NCI-H2171 treated with DMSO at 0.1 percent for 48 hours (cell line): Measurements from ENCODE around the gene UBE2J2.
A peak's percentile ranks its signal among the peaks of the same experiment; 100 is the strongest.

Source experiments
- DNase-seq: peaks from one replicate; lab custom pipeline; 2025; lab: John Stamatoyannopoulos, UW

Gene UBE2J2

DNA sequence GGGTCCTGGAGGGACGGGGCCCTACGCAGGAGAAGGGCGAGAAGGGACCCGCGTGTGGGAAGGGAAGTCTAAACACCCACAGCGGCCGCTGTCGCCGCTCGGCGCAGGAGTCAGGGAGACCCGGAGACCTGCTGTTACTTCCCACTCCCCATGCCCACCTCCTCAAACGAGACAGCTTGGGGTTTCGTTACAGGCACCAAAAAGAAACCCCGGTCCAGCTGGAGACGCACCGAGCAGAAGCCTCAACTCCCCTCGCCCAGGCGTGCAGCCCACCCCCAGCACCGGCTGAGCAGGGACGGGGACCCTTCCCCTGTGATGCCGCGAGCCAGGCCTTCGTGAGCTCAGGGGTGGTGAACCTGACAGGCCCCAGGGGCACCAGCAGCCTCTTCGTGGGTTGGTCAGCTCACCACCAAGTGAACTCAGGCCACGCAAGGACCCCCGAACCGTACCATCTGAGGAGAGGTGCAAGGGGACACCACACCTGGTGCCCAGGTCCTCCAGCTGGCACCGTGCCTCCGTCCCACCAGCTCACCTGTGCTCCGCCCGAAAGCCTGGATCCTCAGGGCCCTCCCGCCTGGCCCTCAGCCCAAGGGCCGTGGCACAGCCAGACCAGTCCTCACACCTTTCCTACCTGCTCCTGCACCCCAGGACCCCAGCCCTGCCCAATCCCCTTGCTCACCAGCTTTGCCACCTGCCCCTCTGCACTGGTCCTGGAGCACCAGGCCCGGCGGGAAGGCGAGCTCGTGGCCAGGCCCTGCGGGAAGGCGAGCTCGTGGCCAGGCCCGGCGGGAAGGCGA lies 46.9 kb downstream of the UBE2J2 start:
- DNase-seq, result no peak

DNA sequence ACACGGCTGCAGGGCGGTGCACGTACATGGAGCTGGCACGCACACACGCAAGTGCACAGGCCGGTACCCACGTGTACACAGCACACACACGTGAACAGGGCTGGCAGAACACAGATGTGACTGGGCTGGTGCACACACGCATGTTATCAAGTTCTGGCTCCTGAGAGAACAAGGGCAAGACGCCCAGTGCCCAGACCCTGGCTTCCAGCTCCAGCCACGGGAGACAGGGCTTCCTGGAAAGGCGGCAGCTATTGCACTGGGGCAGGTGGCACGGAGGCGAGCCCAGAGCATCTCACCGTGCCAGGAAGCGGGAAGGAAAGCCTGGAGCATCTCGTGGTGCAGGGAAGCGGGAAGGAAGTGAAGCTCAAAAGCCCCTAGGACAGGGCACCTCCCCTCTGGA lies 47.7 kb downstream of the UBE2J2 start:
- DNase-seq, result no peak

DNA sequence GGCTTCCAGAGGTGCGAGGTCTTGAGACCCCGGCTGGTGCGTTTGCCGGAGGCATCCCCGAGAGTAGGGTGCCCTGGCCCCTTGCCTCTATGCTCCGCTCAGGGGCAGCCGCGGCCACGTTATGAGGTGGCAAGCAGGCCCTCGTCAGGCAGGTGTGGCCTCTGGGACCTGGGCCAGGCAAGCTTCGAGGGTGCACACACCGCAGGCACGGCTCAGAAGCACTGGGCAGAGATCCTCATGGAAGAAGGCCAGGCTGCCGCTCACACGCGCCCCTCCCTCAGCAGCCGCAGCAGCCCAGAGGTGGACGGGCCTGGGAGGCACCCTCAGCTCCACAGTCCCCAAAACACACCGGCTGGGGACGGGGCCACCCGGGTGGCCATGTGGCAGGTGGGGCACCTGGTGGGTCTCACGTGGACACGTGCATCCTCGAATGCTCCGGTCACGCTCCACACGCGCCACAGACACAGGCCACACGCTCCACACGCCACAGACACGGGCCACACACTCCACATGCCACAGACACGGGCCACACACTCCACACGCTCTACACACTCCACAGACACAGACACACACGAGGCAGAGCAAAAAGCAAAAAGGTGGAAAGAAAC lies 48.3 kb downstream of the UBE2J2 start:
- no peak for DNase-seq

DNA sequence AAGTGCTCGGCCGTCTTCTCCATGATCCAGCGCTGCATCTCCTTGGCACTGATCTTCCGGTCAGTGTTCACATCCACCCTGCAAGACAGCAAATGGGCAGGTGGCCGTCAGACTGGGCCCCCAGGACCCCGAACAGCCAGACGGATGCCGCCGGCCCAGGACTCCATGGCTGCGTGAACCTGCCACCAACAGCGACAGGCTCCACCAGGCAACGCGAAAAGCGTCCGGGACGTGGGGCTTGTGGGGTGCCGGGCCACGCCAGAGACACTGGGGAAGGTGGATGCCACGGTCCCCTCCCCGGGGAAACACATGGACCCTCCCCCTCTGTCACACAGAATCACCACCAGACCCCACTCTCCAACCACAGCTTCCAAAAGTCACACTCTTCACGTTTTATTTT lies 49.8 kb downstream of the UBE2J2 start:
- DNase-seq, result no peak

DNA sequence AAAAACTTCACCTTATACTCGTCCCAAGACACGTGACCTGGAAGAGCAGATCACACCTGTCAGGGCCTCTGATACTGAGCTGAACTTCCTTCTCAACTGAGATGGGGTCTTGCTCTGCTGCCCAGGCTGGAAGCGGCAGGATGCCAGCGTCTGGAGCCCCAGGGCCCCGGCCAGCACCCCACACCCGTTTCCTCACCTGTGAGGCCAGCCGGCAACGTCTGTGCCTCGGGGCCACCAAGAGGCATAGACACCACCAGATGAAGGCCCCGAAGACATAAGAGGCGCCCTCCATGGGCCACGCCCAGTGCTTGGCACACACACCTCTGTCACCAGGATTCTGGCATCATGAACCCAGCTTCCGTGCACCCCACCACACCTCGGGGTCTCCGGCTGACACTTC lies 50.3 kb downstream of the UBE2J2 start:
- no peak for DNase-seq

DNA sequence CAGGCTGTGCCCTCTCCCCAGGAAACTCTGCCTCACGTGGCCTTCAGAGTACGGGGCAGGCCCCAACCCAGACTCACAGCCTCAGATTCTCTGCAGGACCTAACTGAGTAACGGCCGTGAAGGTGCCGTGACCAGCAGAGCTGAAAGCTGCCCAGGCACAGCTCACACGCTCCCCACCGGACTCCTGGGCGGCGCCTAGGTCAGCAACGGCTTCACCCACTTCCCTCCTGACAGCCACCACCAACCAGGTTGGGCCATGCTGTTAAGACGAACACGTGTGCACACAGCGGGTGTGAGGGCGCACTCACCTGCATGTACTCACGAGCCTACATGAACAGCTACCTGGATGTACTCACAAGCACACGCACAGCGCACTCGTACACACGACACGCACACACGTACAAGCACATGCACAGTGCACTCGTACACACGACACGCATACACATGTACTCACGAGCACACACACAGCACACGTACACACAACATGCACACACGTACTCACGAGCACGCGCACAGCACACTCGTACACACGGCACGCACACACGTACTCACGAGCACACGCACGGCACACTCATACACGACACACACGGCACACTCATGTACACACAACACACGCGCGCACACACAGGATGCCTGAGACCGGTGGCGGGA lies 51.0 kb downstream of the UBE2J2 start:
- no peak for DNase-seq

DNA sequence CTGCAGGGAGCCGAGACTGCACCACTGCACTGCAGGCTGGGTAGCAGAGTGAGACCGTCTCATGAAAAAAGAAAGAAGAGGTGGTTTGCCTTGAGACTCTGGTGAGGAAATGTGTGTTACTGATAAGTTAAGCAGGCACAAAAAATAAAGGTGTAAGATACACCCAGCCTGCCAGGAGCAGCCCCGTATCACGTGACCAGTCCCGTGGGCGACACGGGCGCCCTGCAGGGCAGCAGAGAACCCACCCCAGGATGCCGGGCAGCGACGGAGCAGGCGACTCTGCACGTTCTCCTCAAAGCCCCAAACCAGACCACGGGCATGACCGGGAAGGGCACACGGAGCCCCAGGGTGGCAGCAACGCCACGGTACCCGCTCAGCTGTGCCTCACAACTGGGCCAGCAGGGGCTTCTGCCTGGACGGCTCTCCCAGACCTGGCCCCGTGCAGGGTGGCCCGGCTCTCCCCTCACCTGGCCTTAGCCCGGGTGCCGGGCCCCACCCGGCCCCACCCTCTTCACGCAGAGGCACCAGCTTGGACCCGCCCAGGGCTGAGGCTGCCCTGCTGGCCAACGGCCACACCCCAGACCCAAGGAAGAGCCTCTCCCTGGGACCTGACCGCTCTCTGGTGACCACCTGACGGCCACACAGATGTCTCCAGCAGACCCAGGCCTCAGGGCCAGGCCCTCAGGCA lies 51.6 kb downstream of the UBE2J2 start:
- no peak for DNase-seq

DNA sequence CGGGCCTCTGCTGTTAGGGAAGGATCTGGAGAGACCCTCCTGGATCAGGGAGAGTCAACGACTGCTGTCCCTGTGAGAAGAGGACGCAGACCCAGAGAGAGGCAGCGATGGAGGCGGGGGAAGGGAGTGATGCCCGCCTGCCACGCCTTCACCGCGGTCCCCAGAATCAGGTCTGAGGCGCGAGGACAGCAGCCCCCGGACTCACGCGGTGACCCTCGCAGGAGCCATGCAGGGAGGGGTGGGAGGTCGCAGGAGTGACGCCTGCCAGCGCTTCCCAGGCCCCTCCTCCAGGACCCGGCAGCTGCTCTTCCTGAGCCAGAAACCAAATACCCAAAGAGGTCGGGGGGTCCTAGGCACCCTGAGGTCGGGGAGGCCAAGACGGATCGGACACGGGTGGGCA lies 53.5 kb downstream of the UBE2J2 start:
- DNase-seq, result no peak

DNA sequence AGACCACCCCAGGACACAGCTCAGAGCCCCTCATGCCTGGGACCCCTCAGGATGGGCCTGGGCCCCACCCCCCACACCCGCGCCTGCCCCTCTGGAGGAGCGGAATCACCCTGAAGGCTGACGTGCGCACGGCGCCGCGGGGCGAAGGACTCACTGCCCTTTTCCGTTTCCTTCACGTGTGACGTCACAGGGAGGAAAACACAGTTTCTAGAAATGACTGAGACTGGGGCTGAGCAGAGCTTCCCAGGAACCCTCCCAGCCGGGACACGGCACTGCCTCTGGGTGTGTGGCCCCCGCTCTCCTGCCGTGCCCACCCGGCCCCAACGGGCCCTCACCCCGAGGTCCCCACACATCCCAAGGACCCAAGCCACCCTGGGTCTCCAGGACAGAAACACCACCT lies 54.3 kb downstream of the UBE2J2 start:
- no peak for DNase-seq

DNA sequence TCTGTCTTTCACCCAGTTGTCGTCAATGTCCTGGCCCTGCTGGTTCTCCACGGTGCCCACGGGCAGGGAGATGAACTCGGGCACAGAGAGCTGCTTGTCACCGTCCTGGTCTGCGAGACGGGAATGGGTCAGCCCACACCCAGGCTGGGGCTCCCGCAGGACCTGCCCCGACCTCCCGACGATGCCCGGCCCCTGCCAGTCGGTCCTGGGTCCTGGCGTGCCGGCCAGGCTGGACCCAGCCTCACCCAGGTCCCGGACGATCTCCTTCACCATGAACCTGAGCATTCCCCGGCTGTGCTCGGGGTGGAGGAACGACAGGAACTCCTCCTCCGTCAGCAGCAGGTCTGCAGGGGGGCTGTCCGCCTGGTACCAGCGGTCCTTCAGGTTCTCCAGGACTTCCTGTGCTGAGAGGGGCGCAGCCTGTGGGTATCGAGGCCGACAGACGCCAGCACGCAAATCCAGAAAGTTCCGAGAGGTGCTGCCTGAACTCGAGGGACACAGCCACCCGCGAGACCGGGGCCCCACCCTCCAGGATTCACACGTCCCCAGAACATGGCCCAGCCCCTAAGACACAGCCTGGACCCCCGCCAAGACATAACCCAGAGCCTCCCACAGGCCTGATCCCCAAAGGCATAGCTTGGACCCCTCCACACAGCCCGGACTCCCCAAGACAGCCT lies 55.0 kb downstream of the UBE2J2 start:
- no peak for DNase-seq

DNA sequence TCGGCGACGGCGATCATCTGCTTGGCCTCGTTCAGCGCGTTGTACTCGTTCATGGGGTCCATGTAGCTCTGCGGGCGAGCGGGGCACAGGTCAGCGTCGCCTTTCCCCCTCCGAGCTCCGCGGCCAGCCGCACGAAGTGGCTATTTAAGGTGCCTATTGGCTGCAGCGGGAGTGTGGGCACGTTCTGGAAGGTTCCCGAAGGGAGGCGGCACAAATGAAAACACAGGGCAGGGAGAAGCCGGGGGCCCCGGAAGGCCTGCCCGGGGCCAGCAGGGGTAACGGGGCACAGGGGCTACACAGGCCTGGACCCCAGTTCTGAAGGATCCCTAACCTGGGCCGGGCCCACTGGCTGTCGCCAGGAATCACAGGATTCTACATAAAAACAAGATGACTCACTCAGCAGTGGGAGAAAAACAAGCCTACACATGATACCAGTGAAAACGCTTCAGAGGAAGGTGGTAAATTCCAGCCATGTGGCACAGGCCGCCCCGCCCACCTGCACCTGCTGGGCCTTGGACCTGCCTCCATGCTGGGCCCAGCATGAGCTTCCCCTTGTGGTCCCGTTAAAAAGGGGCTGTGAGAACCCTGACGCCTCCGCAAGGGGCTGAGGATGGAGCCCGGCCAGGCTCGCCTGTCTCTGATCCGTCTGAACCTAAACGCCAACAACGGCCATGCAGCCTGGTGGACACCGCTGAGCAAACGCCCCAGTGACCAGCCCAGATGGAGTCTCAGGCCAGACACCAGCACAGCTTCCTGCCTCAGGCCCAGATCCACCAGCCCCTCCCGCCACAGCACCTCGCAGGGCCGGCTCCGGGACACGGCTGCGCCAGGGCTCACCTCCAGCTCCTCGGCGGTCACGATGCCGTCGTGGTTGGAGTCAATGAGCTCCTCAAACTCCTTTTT lies 55.8 kb downstream of the UBE2J2 start:
- DNase-seq, result peak; percentile 40

DNA sequence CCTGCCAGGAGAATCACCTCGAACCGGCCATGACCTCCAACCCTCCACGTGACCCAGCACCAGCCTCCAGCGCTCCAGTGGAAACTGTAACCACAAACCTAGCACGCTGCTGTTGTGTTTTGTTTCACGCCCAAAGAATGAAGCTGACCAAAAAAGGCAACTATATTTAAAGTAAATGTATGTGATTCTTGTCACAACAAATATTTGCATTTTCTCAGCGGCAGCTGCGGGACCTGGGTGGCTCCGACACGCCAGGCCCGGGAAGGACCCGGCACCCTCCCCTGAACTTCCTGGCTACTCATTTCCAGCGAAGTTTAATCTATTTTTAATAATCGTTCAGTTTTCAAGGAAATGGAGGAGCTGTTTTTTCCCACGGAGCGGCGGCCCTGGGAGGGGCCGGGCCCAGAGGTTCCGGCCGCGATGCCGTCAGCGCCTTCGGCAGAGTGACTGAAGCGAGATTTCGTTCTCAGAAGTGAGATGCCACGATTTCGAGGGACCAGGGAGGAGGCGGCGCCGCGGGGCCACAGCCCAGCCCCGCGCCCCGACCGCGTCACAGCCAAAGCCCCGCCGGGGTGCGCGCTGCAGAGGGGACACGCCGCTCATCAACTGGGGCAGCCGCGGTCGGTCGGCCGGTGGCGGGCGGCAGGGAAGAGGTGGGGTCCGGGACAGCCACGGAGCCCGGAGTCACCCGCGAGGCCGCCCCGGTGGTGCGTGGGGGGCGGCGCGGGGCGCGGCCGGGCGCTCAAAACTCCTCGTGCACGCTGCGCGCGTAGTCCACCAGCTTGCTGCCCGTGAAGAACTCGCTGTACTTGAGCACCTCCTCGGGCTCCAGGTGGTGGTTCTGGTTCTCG lies 56.7 kb downstream of the UBE2J2 start:
- DNase-seq, result no peak

DNA sequence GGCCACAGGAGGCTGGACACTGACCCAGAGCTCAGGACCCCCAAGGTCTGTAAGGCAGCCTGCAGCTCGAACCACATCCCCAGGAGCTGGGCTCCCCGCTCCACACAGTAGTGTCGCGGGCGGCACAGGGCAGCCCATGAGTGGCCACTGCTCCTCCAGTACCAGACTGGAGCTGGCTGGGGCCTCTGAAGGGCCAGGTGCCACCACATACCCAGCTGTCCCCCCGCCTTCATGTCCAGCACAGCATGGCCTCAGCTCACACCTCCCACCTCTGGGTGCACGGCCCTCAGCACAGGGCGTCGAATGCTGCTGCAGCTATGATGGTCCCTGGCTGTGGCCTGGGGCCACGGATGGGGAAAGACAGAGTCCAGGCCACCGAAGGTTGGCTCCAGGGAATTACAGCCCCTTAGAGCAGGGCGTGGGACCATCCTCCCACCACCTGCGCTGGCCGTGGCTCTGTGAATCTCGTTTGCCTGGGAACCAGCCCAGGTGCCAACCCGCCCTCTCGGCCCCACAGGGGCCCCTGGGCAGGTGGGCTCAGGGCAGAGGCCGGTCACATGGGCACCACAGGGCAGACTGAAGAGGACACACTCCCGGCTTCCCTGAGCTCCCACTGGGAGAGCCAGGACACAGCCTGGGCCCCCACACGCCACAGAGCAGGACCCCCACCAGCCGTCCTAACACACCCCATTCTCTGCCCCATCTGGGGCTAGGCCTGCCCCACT lies 57.6 kb downstream of the UBE2J2 start:
- no peak for DNase-seq

DNA sequence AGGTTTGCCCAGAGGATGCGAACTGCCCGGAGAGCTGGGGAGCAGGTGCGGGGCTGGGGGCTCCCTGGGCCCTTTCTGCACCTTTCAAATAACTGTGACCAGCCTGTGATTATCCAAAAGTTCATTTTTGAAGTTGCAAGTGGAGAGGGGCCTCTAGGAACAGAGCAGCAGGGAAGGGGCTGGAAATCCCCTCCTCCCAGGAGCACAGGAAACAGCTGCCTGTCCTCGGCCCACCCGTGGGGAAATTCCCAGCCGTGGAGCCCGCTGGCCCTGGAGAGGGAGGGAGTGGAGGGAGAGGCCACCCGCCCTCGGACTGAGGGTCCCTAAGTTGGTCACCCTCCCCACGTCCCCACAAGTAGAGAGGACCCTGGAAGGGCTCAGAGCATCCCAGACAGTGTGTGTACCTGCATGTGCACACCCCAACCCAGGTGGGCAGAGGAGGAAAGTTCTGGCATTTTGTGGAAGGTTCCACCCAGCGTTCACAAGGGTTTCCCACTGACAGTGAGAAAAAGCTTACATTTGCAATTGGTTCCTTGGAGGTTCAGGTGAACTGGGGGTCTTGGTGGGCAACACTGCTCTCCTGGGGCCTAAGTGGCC lies 58.5 kb downstream of the UBE2J2 start:
- no peak for DNase-seq

DNA sequence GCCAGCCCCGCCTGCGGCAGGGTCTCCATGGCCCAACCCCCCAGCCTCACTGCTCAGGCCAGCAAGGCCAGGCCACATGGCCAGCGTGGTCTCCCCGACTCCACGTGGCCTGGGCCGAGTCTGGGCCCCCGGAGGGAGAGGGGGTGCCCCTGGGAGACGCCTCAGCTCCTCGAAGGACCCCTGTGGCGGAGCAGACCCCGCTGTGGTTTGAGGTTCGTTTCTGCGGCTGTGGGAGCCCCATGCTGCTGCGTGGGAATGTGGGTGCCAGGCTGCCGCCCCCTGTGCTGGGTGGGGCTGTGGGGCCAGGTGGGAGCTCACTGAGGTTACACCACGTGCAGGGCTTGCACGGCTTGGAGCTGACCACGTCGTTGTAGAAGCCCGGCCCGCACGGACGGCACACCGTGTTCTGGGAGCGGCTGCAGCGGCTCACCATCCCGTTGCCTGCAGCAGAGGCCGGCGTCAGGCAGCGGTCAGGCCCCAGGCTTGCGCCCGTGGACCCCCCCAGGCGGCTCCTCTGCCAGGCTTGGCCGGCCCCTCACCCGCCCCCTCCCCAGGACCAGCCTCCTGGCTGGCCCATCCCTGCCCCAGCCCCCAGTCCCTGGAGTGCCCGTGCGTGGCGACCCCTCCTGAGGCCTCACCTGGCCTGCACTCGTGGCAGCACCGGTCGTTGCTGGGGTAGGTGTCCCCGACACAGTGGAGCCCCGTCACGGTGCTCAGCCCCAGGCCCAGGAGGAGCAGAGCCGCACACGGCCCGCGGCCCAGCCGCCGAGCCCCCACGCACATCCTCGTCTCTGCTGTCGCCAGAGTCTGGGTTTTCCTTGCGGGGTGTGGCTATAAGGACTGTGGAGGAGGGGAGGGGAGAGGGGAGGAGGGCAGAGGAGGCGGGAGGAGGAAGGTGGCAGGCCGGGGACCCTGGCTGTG lies 60.0 kb downstream of the UBE2J2 start, which contains the start of gene TNFRSF4:
Gene TNFRSF4 (minus strand): TSS at position 809 of the 921 bp plus-strand sequence. CDS start 26 bp downstream, at position 783.
- no peak for DNase-seq

DNA sequence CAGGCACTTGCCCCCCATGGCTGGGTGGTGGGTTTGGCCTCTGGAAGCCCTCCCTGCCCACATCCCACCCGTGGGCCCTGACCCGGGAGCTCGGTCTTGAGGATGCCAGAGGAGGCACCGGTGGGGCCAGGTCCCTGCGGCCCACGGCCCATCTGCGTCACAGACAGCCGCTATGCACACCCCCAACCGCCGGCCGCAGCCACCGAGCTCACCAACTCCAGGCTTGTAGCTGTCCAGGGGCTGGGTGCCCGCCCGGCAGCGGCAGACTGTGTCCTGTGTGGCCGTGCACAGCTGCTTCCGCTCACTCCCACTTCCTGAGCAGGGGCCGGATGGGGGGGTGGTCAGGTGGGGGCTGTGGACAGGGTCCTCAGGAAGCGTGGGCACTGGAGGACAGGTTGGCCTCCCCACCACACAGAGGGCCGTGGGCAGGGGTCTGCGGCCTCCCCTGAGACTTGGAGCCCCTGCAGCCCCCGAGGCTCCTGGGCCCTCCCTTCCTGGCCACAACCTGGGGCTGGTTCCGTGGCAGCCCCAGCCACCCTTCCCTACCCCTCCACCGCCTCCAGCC lies 60.8 kb downstream of the UBE2J2 start:
- no peak for DNase-seq
